RWPE2 (cell line): ENCODE results near the gene TMEM256.

Experiments used
- ATAC-seq: fragments of 200-7000 bp; cut with Tn5 transposase; 3 replicates; pipeline ENCODE4 v1.9.1; 2021; ENCODE audit warnings: low read depth
- DNase-seq: peaks from one replicate; pipeline ENCODE4 v3.0.0-alpha.2; 2020; ENCODE audit warnings: low spot score
- H3K27ac ChIP-seq: fragments of 450-650 bp; 2 replicates; pipeline ENCODE4 v1.5.1; 2017; ENCODE audit warnings: mild to moderate bottlenecking; ENCODE audit not compliant: poor library complexity, severe bottlenecking
- H3K27me3 ChIP-seq: fragments of 250-450 bp; sonication (Bioruptor Pico); 2 replicates; pipeline ENCODE4 v1.5.1; 2021; ENCODE audit warnings: mild to moderate bottlenecking, moderate library complexity; ENCODE audit not compliant: insufficient read depth, poor library complexity, severe bottlenecking
- H3K36me3 ChIP-seq: fragments of 250-450 bp; sonication (Bioruptor Pico); 2 replicates; pipeline ENCODE4 v1.5.1; 2020; ENCODE audit warnings: low read depth, mild to moderate bottlenecking, moderate library complexity
- H3K4me1 ChIP-seq: fragments of 250-450 bp; sonication (Bioruptor Pico); 2 replicates; pipeline ENCODE4 v1.5.1; 2021; ENCODE audit warnings: mild to moderate bottlenecking, moderate library complexity; ENCODE audit not compliant: insufficient read depth, poor library complexity, severe bottlenecking
- H3K4me3 ChIP-seq: fragments of 250-450 bp; sonication (Bioruptor Pico); 2 replicates; pipeline ENCODE4 v1.5.1; 2021; ENCODE audit warnings: mild to moderate bottlenecking, moderate library complexity; ENCODE audit not compliant: severe bottlenecking
- H3K9me3 ChIP-seq: fragments of 250-450 bp; sonication (Bioruptor Pico); 2 replicates; pipeline ENCODE4 v1.5.1; 2021; ENCODE audit warnings: mild to moderate bottlenecking, moderate library complexity; ENCODE audit not compliant: severe bottlenecking
- TF ChIP-seq, protein P1 (sequence below): fragments of 450-650 bp; IDR thresholded peaks from one replicate; pipeline ENCODE4 v1.5.1; 2017; ENCODE audit warnings: mild to moderate bottlenecking, moderate library complexity; ENCODE audit not compliant: poor library complexity, severe bottlenecking

The TMEM256 gene

DNA sequence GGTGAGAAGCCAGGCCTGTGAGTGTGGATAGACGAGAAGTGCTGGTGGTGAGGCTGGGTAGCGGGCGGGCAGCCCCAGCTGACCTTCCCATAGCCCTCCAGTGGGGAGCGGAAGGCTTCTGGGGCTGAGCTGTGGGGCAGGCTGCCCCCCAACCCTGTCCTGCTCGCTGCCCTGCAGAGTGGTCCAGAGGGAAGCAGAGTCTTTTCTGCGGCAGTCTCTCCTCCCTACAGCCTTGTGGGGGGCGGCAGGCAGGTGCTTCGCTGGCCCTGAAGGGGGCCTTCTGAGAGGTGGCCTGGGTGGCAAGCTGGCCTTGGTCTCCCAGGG is 7.5 kb upstream of the TMEM256 start:
- TF ChIP-seq, protein P1, sequence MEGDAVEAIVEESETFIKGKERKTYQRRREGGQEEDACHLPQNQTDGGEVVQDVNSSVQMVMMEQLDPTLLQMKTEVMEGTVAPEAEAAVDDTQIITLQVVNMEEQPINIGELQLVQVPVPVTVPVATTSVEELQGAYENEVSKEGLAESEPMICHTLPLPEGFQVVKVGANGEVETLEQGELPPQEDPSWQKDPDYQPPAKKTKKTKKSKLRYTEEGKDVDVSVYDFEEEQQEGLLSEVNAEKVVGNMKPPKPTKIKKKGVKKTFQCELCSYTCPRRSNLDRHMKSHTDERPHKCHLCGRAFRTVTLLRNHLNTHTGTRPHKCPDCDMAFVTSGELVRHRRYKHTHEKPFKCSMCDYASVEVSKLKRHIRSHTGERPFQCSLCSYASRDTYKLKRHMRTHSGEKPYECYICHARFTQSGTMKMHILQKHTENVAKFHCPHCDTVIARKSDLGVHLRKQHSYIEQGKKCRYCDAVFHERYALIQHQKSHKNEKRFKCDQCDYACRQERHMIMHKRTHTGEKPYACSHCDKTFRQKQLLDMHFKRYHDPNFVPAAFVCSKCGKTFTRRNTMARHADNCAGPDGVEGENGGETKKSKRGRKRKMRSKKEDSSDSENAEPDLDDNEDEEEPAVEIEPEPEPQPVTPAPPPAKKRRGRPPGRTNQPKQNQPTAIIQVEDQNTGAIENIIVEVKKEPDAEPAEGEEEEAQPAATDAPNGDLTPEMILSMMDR, result no peak
- Histone ChIP-seq H3K36me3 (no peaks in the 10 kb centered on the region), H3K27ac (no peak overlapping the region), H3K9me3 (no peaks in the 10 kb centered on the region), H3K4me1 (no peaks in the 10 kb centered on the region), H3K4me3 (no peak overlapping the region), H3K27me3 (no peaks in the 10 kb centered on the region)
- ATAC-seq (no peak), DNase-seq (no peak)

DNA sequence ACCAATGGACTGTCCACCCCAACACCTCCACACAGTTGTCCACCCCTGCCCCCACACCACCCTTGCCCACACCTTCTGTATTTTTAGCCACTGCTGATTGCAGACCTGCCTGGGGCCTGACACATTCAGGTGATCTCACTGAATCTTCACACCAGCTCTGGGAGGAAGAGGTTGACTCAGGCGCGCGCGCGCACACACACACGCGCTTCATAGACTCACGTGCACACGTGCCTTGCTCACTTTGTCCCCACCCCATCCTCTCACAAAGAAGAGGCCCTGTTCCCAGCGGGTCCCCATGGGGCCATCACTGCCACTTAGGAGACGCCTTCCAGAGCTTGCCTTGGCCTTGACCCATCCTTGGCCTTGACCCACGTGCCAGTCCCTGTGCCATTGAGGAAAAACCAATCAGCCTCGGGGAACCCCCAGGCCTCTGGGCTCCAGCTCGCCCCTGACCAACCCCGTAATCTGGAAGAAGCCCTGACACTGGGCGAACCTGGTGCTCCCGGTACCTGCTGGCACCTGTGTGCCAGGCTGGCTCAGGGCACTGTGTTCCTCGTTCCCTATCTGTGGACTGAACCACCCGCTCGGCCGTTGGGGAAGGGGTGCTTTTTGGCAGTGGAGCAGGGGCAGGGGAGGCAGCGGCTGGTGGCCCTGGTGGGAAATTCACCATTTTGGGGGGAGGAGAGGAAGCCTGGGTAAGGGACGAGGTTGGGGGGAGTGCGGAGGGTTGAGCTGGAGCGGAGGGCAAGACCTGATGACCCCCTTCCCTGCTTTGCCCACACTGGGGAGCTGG is 6.9 kb upstream of the TMEM256 start:
- H3K9me3 ChIP-seq, result no peaks in the 10 kb centered on the region
- TF ChIP-seq, protein P1, result no peak
- H3K4me3 ChIP-seq, result no peak overlapping the region
- no peaks in the 10 kb centered on the region for H3K36me3 ChIP-seq
- no peak overlapping the region for H3K27ac ChIP-seq
- H3K4me1 ChIP-seq, result no peaks in the 10 kb centered on the region
- DNase-seq, result no peak
- no peaks in the 10 kb centered on the region for H3K27me3 ChIP-seq
- no peak for ATAC-seq

DNA sequence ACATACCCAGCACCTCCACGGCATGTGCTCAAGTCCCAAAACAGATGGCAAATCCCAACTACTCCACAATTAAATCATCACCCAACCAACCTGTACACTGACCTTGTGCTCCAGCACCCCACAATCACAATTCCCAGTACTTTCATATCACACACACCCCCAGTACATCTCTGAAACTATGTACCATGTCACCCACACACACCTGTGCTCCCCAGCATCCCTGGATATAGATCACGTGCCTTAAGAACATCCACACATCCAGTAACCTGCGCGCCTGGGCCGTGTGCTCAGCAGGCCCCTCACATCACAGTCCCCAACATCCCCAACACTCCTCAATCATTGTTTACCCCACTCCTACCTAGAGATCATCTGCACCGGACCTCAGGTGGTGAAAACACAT is 5.8 kb upstream of the TMEM256 start:
- no peak for ATAC-seq
- no peaks in the 10 kb centered on the region for H3K27me3 ChIP-seq
- H3K4me1 ChIP-seq, result no peaks in the 10 kb centered on the region
- no peaks in the 10 kb centered on the region for H3K36me3 ChIP-seq
- no peak overlapping the region for H3K4me3 ChIP-seq
- no peak for DNase-seq
- TF ChIP-seq, protein P1, result no peak
- H3K27ac ChIP-seq, result no peak overlapping the region
- no peaks in the 10 kb centered on the region for H3K9me3 ChIP-seq

DNA sequence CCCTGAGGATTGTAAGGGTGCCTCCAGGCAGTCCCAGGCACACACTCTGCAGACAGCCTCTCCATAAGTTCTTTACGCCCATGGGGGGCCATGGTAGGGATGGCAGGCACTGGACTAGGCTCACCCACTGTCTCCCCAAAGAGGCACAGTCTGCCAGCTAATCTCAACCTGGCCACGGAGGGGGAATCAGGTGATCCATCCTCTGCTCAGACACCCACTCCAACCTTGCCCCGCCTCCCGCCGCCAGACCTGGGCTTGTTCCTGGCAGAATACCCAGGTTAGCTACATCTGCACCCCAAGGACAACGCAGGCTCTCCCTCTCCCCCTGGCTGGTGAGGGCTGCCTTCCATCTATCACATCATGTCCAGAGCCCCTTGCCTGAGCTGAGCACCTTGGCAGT is 5.0 kb upstream of the TMEM256 start:
- Histone ChIP-seq H3K27ac (no peak overlapping the region), H3K27me3 (no peaks in the 10 kb centered on the region), H3K4me1 (no peaks in the 10 kb centered on the region), H3K36me3 (no peaks in the 10 kb centered on the region), H3K4me3 (no peak overlapping the region), H3K9me3 (no peaks in the 10 kb centered on the region)
- ATAC-seq (no peak), DNase-seq (no peak)
- TF ChIP-seq, protein P1, result no peak

DNA sequence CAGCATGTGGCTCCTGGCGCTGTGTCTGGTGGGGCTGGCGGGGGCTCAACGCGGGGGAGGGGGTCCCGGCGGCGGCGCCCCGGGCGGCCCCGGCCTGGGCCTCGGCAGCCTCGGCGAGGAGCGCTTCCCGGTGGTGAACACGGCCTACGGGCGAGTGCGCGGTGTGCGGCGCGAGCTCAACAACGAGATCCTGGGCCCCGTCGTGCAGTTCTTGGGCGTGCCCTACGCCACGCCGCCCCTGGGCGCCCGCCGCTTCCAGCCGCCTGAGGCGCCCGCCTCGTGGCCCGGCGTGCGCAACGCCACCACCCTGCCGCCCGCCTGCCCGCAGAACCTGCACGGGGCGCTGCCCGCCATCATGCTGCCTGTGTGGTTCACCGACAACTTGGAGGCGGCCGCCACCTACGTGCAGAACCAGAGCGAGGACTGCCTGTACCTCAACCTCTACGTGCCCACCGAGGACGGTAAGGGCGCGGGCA is 4.4 kb upstream of the TMEM256 start:
- no peak for ATAC-seq
- TF ChIP-seq, protein P1, result no peak
- no peaks in the 10 kb centered on the region for H3K9me3 ChIP-seq
- H3K27ac ChIP-seq, result no peak overlapping the region
- no peaks in the 10 kb centered on the region for H3K36me3 ChIP-seq
- H3K4me3 ChIP-seq, result no peak overlapping the region
- no peaks in the 10 kb centered on the region for H3K27me3 ChIP-seq
- DNase-seq, result no peak
- no peaks in the 10 kb centered on the region for H3K4me1 ChIP-seq
